ENCODE results near the gene SLC35B2. TPM values are rescaled to one million over a fixed set of nuclear protein-coding genes. Genes with fewer than 3 reads are reported as not detected.
A peak's percentile ranks its signal among the peaks of the same experiment; 100 is the strongest.

Gene SLC35B2
- total RNA-seq, 2 experiments from 2014 or later: 6.4 to 7.0 TPM

GRCh38 chr6:44245912-44246662 is 11.2 kb downstream of the SLC35B2 start:
- no peaks in the 10 kb centered on the region for H3K9me3 ChIP-seq (ENCODE audit: control insufficient read depth in 1 of 2, insufficient read depth in 1 of 2, low read length in 2 of 2)
- ChIA-PET CTCF (interaction anchor here (0.8 to 4.1 kb wide), 6 partner anchors 8 to 67 kb away, joined by 3 to 13 read pairs (median 8); partner anchors contain the start of genes AARS2, NFKBIE and SLC35B2), POLR2A (interaction anchor here (0.6 to 4.6 kb wide), 21 partner anchors 10 to 1463 kb away, joined by 3 to 135 read pairs (median 7); partner anchors contain the start of genes AARS2, CDC5L, GTPBP2 and PEX6)
- peaks cover 51% of the 10 kb centered on the region for H3K36me3 Mint-ChIP-seq (ENCODE audit: low read depth)
- peaks cover 29% of the 10 kb centered on the region for H3K36me3 ChIP-seq (ENCODE audit: insufficient read depth, low read length)
- H3K4me3 Mint-ChIP-seq: peak overlapping the region; percentile 96
- H3K27ac ChIP-seq (ENCODE audit: low read depth in 1 of 2, low read length in 2 of 2): peak overlapping the region; percentile 92 to 98
- no peaks in the 10 kb centered on the region for H3K27me3 ChIP-seq (ENCODE audit: control insufficient read depth in 1 of 2, insufficient read depth in 2 of 2, low read length in 2 of 2)
- intact Hi-C loops (cut with DNase I, micrococcal nuclease): loop anchor here in 1 of 2 experiments (2.0 kb wide), 1 partner anchor 19 kb away; the partner anchor contains the start of gene NFKBIE
- peaks cover 37% of the 10 kb centered on the region for H3K4me1 ChIP-seq (ENCODE audit: insufficient read depth, low read length)
- H3K9me3 Mint-ChIP-seq: no peaks in the 10 kb centered on the region
- peaks cover 44% of the 10 kb centered on the region for H3K4me1 Mint-ChIP-seq (ENCODE audit: low read depth)
- peak overlapping the region; percentile 93 for H3K27ac Mint-ChIP-seq
- peak overlapping the region; percentile 70 for H3K4me3 ChIP-seq (ENCODE audit: low read length)
- peak; percentile 61 to 90 (median 76) for DNase-seq
- TF ChIP-seq CTCF (IDR thresholded peaks at IDR 0.05): no peak
- ATAC-seq (ENCODE audit: poor library complexity): peak; percentile 27
- H3K27me3 Mint-ChIP-seq: peaks cover 5% of the 10 kb centered on the region

- intact Hi-C loops (cut with DNase I, micrococcal nuclease): no loop called here
- Histone ChIP-seq H3K4me3 (ENCODE audit: low read length) (peak overlapping the region; percentile 70), H3K27me3 (ENCODE audit: control insufficient read depth in 1 of 2, insufficient read depth in 2 of 2, low read length in 2 of 2) (no peaks in the 10 kb centered on the region), H3K9me3 (ENCODE audit: control insufficient read depth in 1 of 2, insufficient read depth in 1 of 2, low read length in 2 of 2) (no peaks in the 10 kb centered on the region), H3K36me3 (ENCODE audit: insufficient read depth, low read length) (peaks cover 23% of the 10 kb centered on the region), H3K27ac (ENCODE audit: low read depth in 1 of 2, low read length in 2 of 2) (peak overlapping the region in 1 of 2 donors; percentile 27), H3K4me1 (ENCODE audit: insufficient read depth, low read length) (peaks cover 37% of the 10 kb centered on the region)
- H3K36me3 Mint-ChIP-seq (ENCODE audit: low read depth): peaks cover 45% of the 10 kb centered on the region
- H3K27me3 Mint-ChIP-seq: peaks cover 5% of the 10 kb centered on the region
- no peaks in the 10 kb centered on the region for H3K9me3 Mint-ChIP-seq
- DNase-seq (no peak), ATAC-seq (ENCODE audit: poor library complexity) (no peak)
- H3K4me1 Mint-ChIP-seq (ENCODE audit: low read depth): peaks cover 40% of the 10 kb centered on the region
- H3K27ac Mint-ChIP-seq: peak overlapping the region; percentile 93
- ChIA-PET POLR2A (interaction anchor here (0.8 to 4.6 kb wide), 5 partner anchors 9 to 22 kb away, joined by 5 to 135 read pairs (median 62); partner anchors contain the start of genes SLC29A1 and SLC35B2), CTCF (interaction anchor here (0.8 to 4.1 kb wide), 5 partner anchors 8 to 25 kb away, joined by 3 to 13 read pairs (median 4); partner anchors contain the start of gene SLC35B2)
- peak overlapping the region; percentile 96 for H3K4me3 Mint-ChIP-seq
- no peak for TF ChIP-seq CTCF (IDR thresholded peaks at IDR 0.05)
Observed at GRCh38 chr6:44245391-44245911, 11.9 kb downstream of the SLC35B2 start.

GRCh38 chr6:44243345-44243744 is 14.0 kb downstream of the SLC35B2 start:
- intact Hi-C loops (cut with DNase I, micrococcal nuclease): no loop called here
- Mint-ChIP-seq H3K36me3 (ENCODE audit: low read depth) (peaks cover 24% of the 10 kb centered on the region), H3K4me1 (ENCODE audit: low read depth) (peaks cover 19% of the 10 kb centered on the region), H3K9me3 (no peaks in the 10 kb centered on the region), H3K4me3 (peak overlapping the region; percentile 48), H3K27ac (no peak overlapping the region), H3K27me3 (peaks cover 5% of the 10 kb centered on the region)
- ATAC-seq (ENCODE audit: poor library complexity): no peak
- Histone ChIP-seq H3K4me1 (ENCODE audit: insufficient read depth, low read length) (peaks cover 22% of the 10 kb centered on the region), H3K27me3 (ENCODE audit: control insufficient read depth in 1 of 2, insufficient read depth in 2 of 2, low read length in 2 of 2) (no peaks in the 10 kb centered on the region), H3K4me3 (ENCODE audit: low read length) (no peak overlapping the region), H3K27ac (ENCODE audit: low read depth in 1 of 2, low read length in 2 of 2) (no peak overlapping the region), H3K9me3 (ENCODE audit: control insufficient read depth in 1 of 2, insufficient read depth in 1 of 2, low read length in 2 of 2) (no peaks in the 10 kb centered on the region), H3K36me3 (ENCODE audit: insufficient read depth, low read length) (peaks cover 2% of the 10 kb centered on the region)
- no peak for DNase-seq
- ChIA-PET POLR2A (no interaction called here), CTCF (no interaction called here)
- no peak for TF ChIP-seq CTCF (IDR thresholded peaks at IDR 0.05)
